DMS53 (cell line): ENCODE data around the gene DLGAP5.

Experiments used
- DNase-seq: peaks from one replicate; lab custom pipeline; 2025; lab: John Stamatoyannopoulos, UW

Gene DLGAP5

GRCh38 chr14:55129086-55129427 is 62.3 kb downstream of the DLGAP5 start, which contains the start of gene LGALS3:
LGALS3 (plus strand) TSS chr14:55129252; CDS start chr14:55137374, 8,122 bp downstream.
- DNase-seq = peak; percentile 57

DNA sequence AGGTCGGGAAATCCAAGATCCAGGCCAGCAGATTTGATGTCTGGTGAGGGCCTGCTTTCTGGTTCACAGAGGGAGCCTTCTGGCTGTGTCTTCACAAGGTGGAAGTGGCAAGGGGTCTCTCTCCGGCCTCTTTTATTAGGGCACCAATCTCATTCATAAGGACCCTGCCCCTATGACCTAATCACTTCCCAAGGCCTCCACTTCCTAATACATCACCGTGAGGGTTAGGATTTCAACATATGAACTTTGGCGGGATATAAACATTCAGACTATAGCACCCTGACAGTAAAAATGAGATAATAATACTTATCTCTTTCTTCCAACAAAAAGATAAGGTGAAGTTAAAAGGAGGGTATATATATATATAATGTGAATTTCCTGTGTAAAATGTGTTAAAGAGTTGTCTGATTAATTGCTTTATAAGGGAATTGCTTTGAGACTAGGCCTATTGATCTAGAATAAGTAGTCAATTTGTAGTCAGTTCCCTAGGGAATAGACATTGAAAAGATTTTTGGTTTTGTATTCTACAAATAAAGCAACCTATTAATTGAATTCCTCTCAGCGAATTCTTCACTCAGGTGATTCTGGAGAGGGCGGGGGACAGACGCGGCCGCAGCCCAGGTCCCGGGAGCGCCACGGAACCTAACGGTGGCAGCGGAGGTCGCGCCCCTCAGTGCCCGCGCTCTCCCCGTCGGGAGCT is 62.8 kb downstream of the DLGAP5 start:
- no peak for DNase-seq

- no peak for DNase-seq
Measured at GRCh38 chr14:55127460-55127951, 63.9 kb downstream of the DLGAP5 start.

GRCh38 chr14:55126932-55127459 is 64.4 kb downstream of the DLGAP5 start:
- no peak for DNase-seq

DNA sequence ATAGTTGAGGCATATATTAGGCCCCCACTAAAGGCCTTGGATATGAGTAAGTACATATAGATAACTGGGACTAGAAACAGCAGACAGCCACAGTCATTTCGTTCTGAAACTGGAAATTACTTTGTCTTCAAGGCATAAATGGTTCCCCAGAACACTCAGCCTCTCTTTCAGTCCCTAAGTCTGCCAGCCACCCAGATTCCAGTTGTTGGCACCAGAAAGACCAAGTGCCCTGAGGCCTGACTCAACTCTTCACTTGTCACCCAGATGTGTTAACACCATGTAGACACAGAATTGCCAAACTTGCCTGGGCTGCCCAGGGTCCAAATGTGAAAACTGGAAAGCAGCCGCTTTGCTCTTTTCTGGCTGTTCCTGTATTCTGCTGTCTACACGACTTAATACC is 65.4 kb downstream of the DLGAP5 start:
- no peak for DNase-seq

GRCh38 chr14:55125403-55125802 is 66.0 kb downstream of the DLGAP5 start:
- peak; percentile 57 for DNase-seq

GRCh38 chr14:55124774-55125386 is 66.5 kb downstream of the DLGAP5 start:
- DNase-seq = no peak

GRCh38 chr14:55123852-55124639 is 67.3 kb downstream of the DLGAP5 start:
- DNase-seq = no peak

DNA sequence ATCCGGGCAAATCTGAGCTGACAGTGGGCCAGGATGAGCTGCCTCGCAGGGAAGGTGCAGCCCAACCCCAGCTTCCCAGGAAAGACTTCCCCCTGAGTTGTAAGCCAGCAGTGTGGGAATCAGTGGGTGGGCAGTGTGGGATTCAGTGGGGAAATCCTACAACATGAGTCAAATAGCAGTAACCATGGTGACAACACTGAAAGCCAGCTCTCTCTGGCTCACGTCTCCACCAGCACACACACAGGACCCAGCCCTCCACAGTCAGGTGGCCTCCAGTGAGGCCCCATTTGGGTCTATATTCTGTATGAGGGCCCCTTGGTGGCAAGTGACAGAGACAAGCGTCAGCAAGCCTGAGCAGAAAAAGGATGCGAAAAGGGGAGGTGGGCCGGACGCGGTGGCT is 68.3 kb downstream of the DLGAP5 start:
- no peak for DNase-seq

DNA sequence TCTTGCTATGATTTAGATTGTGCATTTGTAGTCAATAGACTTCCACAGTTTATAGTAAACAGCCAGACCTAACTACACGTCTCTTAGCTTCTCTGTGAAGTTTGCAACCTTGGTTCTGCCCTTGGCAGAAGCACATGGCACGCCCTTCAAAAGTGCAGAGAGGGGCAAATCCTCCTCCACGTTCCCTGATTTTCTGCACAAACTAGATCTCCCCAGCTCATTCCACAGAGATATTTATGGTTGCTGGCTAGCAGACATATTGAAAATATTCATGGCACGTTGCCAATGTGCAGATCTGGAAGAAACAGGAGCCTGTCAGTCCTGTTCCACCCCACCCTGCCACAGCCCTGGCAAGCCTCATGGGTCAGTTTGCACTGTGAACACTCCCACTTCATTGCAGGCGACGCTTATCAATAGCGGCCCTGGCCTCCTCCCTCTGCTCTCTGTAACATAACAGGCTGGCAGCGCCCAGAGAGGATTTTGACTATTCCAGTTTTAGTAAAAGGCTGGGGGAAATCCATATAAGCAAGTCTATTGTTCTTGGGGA is 68.9 kb downstream of the DLGAP5 start:
- peak; percentile 42 for DNase-seq

DNA sequence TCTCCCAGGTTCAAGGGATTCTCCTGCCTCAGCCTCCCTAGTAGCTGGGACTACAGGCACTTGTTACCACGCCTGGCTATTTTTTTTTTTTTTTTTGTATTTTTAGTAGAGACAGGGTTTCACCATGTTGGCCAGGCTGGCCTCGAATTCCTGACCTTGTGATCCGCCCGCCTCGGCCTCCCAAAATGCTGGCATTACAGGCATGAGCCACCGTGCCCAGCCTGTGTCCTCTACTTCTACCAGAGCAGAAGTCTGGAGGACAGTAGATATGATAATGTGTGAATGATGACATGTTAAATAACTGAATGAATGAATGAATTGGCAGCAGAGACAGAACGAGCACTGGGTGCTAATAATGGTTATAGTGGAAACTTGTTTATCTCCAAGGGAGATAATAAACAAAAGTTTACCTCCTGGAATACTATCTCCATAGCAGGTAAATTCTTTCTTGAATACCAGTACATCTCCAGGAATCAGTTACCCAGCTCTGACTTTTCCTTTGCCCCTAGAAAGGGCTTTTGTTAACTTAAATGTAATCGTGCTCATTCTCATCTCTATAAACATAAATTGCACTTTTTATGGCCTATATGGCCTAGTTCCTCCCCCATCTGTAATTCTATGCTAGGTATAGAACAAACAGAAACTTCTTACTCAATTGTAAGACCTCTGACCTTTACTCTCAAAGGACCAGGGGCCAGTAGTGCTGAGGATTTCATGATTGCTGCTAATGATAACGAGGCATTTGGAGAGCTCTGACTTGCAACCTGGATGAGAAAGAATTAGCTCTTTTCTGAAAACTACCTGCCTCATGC is 69.6 kb downstream of the DLGAP5 start:
- no peak for DNase-seq

GRCh38 chr14:55120571-55121495 is 70.6 kb downstream of the DLGAP5 start:
- DNase-seq = no peak

DNA sequence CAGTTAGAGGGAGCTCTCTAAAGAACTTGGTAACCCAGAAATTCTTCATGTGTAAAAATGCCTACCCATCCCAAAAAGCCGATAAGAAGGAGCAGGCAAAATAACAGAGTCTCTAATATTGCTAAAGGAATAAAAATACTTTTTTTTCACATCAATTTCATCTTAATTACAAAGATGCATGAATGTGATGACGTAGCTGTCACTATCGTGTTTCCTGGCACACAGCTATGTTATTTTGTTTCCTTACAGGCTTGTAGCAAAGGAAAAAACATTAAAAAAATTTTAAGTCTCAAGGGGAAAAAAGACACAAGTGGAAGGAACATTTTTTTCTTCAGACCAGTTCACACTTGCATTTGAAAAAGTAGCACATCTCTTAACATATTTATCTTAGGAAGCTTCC is 72.6 kb downstream of the DLGAP5 start:
- DNase-seq = no peak

DNA sequence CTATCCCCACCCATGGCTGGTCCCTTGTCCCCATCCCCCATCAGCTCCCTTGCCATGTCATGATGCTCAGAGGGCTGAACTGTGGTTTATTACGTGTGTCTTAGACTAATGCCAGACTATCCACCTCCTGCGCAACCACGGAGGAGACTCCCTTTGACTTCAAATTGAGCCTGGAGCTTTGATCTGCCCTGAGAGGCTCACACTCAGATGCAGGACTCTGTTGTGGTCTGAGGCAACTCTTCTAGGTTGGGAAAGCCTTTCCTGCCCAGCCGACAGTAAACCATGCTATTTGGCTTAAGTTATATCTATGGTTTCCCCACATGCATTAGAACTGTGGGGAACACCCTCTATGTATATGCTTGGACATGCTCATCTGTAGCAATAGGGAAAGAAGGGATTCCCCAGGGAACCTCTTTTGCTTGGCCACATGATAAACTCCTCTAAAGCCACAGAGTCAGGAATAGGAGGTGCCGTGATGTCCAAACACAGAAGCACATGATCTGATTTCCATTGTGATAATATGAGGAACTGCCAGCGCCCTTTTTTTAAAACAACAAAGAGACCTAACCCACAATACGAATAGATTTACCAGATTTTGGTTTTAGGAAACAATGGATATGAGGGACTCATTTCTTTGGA is 73.5 kb downstream of the DLGAP5 start:
- DNase-seq = no peak

GRCh38 chr14:55116246-55117030 is 74.9 kb downstream of the DLGAP5 start:
- no peak for DNase-seq

GRCh38 chr14:55115861-55116245 is 75.5 kb downstream of the DLGAP5 start:
- no peak for DNase-seq

DNA sequence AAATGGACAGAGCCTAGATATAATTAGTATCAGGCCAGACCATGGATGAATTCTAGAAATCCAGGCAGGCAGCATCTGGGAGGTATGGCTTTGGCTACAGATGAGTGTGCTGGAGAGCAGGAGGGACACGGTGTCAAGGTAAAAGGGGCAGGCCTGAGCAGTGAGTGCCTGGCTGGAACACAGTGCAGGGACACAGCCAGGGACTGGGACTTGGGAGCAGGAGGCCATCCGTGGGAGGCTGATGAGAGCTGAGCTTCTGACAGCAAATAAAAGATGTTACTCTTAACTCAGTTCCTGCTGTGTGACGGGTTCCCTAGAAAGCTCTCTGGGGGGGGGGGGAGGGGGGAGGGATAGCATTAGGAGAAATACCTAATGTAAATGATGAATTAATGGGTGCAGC is 75.9 kb downstream of the DLGAP5 start:
- no peak for DNase-seq

DNA sequence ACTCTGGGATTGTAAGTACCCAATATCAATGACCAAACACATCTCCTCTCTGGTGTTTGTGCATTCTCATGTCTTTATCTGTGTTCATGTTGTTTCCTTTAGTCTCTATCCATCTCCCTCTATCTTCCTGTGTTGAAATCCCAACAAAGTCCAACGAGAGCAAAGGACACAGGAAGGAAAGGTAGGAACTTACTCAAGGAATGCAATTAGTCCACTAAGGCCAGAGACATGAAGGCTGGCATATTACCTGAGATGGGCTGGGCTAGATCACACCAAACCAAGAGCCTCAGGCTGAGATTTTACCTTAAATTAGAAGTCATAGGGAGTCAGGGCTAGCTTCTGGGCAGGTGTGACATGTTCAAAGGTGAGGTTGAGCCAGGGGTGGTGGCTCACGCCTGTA is 76.7 kb downstream of the DLGAP5 start:
- no peak for DNase-seq

DNA sequence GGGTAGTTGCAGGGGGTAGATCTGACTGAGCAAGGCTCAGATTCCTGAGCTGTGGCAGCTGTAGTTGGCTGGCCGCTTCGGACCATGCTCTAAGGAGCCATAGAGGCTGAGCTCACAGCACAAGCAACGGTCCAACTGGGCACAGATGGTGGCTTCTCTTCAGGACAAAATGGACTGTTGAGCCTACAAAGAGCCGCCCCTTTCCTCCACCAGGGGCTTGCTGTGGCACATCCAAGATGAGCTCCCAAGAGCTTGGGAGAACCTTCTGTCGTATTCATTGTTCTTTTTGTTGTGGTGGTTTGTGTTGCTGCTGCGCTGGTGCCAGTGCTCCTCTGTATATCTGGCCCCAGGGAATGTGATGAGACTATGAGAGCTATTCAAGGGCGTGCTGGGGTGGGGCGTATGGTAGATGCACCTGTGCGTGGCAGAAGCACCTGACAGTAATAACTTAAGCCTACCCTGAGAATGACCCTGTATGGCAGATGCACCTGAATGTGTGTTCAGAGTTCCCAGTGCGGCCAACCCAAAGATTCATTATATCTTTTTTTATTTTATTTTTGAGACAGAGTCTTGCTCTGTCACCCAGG is 80.2 kb downstream of the DLGAP5 start:
- DNase-seq = no peak
